Measurements from ENCODE around the gene RREB1. TPM values are rescaled to one million over a fixed set of nuclear protein-coding genes. Genes with fewer than 3 reads are reported as not detected.

RREB1 gene
- total RNA-seq, 1 donor from 2014 or later = 57.6 TPM

DNA sequence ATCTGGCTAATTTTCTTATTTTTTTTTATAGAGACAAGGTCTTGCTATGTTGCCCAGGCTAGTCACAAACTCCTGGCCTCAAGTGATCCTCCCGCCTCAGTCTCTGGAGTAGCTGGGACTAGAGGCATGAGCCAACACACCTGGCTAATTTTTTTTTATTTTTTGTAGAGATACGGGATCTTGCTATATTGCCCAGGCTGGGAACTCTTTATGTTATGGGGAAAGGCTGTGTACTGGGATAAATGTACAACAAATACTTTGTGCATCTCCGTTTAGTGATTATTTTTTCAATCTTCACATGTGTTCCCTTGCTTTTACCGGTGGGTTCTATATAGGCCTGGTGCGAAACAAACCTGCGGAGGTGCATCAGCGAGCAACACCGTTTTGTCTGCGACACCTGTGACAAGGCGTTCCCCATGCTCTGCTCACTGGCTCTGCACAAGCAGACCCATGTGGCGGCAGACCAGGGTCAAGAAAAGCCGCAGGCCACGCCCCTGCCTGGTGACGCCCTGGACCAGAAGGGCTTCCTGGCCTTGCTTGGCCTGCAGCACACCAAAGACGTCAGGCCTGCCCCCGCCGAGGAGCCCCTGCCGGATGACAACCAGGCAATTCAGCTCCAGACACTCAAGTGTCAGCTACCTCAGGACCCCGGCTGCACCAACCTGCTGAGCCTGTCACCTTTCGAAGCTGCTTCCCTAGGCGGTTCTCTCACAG lies 121.1 kb downstream of the RREB1 start:
- peaks cover 15% of the 10 kb centered on the region for H3K4me1 Mint-ChIP-seq (ENCODE audit: unreplicated experiment)
- H3K36me3 Mint-ChIP-seq (ENCODE audit: low read depth, unreplicated experiment) = peaks cover 51% of the 10 kb centered on the region
- DNase-seq (ENCODE audit: low spot score) = no peak
- peaks cover 6% of the 10 kb centered on the region for H3K27me3 Mint-ChIP-seq (ENCODE audit: unreplicated experiment)
- no peak overlapping the region for H3K27ac Mint-ChIP-seq (ENCODE audit: unreplicated experiment)
- H3K4me3 Mint-ChIP-seq (ENCODE audit: unreplicated experiment) = no peak overlapping the region
- no peaks in the 10 kb centered on the region for H3K9me3 Mint-ChIP-seq (ENCODE audit: unreplicated experiment)
- TF ChIP-seq, protein P1, sequence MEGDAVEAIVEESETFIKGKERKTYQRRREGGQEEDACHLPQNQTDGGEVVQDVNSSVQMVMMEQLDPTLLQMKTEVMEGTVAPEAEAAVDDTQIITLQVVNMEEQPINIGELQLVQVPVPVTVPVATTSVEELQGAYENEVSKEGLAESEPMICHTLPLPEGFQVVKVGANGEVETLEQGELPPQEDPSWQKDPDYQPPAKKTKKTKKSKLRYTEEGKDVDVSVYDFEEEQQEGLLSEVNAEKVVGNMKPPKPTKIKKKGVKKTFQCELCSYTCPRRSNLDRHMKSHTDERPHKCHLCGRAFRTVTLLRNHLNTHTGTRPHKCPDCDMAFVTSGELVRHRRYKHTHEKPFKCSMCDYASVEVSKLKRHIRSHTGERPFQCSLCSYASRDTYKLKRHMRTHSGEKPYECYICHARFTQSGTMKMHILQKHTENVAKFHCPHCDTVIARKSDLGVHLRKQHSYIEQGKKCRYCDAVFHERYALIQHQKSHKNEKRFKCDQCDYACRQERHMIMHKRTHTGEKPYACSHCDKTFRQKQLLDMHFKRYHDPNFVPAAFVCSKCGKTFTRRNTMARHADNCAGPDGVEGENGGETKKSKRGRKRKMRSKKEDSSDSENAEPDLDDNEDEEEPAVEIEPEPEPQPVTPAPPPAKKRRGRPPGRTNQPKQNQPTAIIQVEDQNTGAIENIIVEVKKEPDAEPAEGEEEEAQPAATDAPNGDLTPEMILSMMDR (IDR thresholded peaks at IDR 0.05; ENCODE audit: unreplicated experiment) = no peak

DNA sequence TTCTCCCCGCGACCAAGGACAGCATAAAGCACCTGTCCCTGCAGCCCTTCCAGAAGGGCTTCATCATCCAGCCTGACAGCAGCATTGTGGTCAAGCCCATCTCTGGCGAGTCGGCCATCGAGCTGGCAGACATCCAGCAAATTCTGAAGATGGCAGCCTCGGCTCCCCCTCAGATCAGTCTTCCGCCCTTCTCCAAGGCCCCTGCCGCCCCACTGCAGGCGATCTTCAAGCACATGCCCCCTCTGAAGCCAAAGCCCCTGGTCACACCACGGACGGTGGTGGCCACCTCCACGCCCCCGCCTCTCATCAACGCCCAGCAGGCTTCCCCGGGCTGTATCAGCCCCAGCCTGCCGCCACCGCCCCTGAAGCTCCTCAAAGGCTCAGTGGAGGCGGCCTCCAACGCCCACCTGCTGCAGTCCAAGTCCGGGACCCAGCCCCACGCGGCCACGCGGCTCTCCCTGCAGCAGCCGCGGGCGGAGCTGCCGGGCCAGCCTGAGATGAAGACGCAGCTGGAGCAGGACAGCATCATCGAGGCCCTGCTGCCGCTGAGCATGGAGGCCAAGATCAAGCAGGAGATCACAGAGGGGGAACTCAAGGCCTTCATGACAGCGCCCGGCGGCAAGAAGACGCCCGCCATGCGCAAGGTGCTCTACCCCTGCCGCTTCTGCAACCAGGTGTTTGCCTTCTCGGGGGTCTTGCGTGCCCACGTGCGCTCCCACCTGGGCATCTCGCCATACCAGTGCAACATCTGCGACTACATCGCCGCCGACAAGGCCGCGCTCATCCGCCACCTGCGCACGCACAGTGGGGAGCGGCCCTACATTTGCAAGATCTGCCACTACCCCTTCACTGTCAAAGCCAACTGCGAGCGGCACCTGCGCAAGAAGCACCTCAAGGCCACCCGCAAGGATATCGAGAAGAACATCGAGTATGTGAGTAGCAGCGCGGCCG lies 121.9 kb downstream of the RREB1 start:
- Mint-ChIP-seq H3K9me3 (ENCODE audit: unreplicated experiment) (no peaks in the 10 kb centered on the region), H3K4me3 (ENCODE audit: unreplicated experiment) (no peak overlapping the region), H3K4me1 (ENCODE audit: unreplicated experiment) (peaks cover 12% of the 10 kb centered on the region), H3K36me3 (ENCODE audit: low read depth, unreplicated experiment) (peaks cover 52% of the 10 kb centered on the region), H3K27me3 (ENCODE audit: unreplicated experiment) (peaks cover 5% of the 10 kb centered on the region), H3K27ac (ENCODE audit: unreplicated experiment) (no peak overlapping the region)
- no peak for DNase-seq (ENCODE audit: low spot score)
- TF ChIP-seq, protein P1 (IDR thresholded peaks at IDR 0.05; ENCODE audit: unreplicated experiment) = no peak

DNA sequence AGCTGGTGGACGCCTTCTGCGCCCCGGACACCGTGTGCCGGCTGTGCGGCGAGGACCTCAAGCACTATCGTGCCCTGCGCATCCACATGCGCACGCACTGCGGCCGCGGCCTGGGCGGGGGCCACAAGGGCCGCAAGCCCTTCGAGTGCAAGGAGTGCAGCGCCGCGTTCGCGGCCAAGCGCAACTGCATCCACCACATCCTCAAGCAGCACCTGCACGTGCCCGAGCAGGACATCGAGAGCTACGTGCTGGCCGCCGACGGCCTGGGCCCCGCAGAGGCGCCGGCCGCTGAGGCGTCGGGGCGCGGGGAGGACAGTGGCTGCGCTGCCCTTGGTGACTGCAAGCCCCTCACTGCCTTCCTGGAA lies 122.5 kb downstream of the RREB1 start:
- peaks cover 4% of the 10 kb centered on the region for H3K27me3 Mint-ChIP-seq (ENCODE audit: unreplicated experiment)
- no peaks in the 10 kb centered on the region for H3K9me3 Mint-ChIP-seq (ENCODE audit: unreplicated experiment)
- no peak overlapping the region for H3K4me3 Mint-ChIP-seq (ENCODE audit: unreplicated experiment)
- TF ChIP-seq, protein P1 (IDR thresholded peaks at IDR 0.05; ENCODE audit: unreplicated experiment) = no peak
- no peak overlapping the region for H3K27ac Mint-ChIP-seq (ENCODE audit: unreplicated experiment)
- H3K4me1 Mint-ChIP-seq (ENCODE audit: unreplicated experiment) = peaks cover 12% of the 10 kb centered on the region
- no peak for DNase-seq (ENCODE audit: low spot score)
- peaks cover 51% of the 10 kb centered on the region for H3K36me3 Mint-ChIP-seq (ENCODE audit: low read depth, unreplicated experiment)

DNA sequence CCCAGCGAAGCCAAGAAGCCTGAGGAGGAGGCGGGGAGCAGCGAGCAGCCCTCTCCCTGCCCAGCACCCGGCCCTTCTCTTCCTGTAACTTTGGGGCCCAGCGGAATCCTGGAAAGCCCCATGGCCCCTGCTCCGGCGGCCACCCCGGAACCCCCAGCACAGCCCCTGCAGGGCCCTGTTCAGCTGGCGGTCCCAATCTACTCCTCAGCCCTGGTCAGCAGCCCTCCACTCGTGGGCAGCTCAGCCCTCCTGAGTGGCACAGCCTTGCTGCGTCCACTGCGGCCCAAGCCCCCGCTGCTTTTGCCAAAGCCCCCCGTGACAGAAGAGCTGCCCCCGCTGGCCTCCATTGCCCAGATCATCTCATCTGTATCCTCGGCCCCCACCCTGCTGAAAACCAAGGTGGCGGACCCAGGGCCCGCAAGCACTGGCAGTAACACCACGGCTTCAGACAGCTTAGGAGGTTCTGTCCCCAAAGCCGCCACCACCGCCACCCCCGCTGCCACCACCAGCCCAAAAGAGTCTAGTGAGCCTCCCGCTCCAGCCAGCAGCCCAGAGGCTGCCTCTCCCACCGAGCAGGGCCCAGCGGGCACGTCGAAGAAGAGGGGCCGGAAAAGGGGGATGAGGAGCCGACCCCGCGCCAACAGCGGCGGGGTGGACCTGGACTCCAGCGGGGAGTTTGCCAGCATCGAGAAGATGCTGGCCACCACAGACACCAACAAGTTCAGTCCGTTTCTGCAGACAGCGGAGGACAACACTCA lies 123.4 kb downstream of the RREB1 start:
- H3K27me3 Mint-ChIP-seq (ENCODE audit: unreplicated experiment) = peaks cover 4% of the 10 kb centered on the region
- peaks cover 9% of the 10 kb centered on the region for H3K4me1 Mint-ChIP-seq (ENCODE audit: unreplicated experiment)
- DNase-seq (ENCODE audit: low spot score) = no peak
- no peak overlapping the region for H3K4me3 Mint-ChIP-seq (ENCODE audit: unreplicated experiment)
- TF ChIP-seq, protein P1 (IDR thresholded peaks at IDR 0.05; ENCODE audit: unreplicated experiment) = no peak
- no peaks in the 10 kb centered on the region for H3K9me3 Mint-ChIP-seq (ENCODE audit: unreplicated experiment)
- peaks cover 49% of the 10 kb centered on the region for H3K36me3 Mint-ChIP-seq (ENCODE audit: low read depth, unreplicated experiment)
- H3K27ac Mint-ChIP-seq (ENCODE audit: unreplicated experiment) = no peak overlapping the region

Data from endothelial cell (in vitro differentiated cells).